ENCODE measurements around the gene FGGY.
"Not testable (repeated sequence)": the region's sequence is repeated elsewhere in the genome, so short reads cannot be mapped to it uniquely, and the experiment has no call there.

The FGGY gene

GRCh38 chr1:59521456-59521855, 224.6 kb downstream of the FGGY start:
- no peak for DNase-seq

- DNase-seq: peak; percentile 4
Observed at GRCh38 chr1:59522925-59523505, 226.1 kb downstream of the FGGY start.

GRCh38 chr1:59523745-59524450, 227.0 kb downstream of the FGGY start:
- DNase-seq: no peak

- no peak for DNase-seq
Observed at GRCh38 chr1:59526240-59526639, 229.3 kb downstream of the FGGY start.

DNA sequence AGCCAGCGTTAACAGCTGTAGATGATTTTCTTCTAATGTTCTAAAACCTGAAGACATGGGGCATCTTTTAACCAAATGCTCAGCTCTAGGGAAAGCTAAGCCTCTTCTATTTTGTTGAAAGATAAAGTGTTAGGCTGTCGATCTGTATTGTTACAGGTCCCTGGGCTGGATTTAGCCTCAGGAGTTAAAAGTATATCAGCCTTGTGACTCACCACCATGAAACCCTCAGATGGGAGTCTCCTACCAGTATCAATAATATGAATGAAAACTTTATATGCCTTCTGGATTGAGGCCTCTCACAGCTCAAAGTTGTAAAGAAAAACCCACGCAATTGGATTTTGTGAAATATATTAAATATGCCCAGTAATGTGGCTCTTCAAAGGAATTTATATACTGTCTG, 231.6 kb downstream of the FGGY start:
- DNase-seq: no peak

GRCh38 chr1:59528900-59529299, 232.0 kb downstream of the FGGY start:
- DNase-seq: no peak

DNA sequence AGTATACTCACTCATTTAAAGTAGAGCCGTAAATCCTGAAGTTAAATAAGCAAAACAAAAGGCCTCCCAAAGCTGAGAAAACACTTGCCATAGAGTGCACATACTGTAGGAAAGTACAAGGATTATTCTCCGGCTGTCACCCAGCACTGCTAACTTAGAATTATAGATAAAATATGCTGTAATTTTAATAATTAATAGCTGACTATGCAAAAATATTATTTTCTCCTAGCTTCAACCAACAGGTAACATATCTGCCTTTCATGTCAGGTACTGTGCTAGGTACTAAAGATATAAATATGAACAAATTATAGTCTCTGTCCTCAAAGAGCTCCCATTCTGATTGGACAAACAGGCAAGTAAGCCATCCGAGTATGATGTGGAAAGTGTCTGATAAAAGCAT, 233.2 kb downstream of the FGGY start:
- no peak for DNase-seq

DNA sequence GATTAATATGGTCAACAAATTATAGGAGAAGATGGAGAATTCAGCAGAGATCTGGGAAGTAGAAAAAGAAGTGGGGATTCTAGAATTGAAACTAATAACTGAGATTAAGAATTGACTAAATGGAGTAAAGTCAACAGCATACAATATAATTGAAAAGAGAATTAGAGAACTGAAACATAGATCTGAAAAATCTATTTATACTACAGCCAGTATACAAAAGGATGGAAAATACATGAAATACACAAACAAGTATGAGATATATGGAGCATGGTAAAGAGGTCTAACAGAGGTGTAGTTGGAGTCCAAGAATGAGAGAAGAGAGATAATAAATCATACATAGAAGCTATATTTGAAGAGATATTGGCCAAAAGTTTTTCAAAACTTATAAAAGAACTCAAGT, 235.2 kb downstream of the FGGY start:
- no peak for DNase-seq

- not testable (repeated sequence) for DNase-seq
Observed at GRCh38 chr1:59538476-59538875, 241.6 kb downstream of the FGGY start.

DNA sequence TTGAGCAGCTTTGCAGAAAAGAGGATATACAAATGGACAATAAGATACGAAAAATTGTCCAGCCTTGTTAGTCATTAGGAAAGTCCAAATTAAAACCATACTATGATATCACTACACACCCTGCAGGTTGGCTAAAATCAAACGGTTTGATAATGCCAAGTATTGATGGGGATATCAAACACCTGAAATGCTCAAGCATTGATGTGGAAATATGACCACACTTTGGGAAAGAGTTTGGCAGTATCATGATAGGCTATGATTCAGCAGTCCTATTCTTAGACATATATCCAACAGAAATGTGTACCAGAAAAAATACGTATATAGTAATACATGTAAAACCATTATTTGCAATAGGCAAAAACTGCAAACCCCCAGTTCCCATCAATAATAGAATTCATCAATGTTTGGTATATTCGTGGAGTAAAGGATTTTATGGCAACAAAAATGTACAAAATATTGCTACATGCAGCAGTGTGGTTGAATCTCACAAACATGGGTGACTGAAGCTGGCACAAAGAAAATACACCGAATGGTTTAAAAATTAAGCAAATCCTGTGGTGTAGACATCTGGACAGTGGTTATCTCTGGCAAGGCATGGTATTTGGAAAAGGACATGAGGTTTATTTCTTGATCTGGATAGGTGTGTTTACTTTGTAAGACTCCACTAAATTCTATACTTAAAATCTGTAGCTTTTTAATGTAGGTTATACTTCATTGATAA, 243.2 kb downstream of the FGGY start:
- DNase-seq: no peak

- no peak for DNase-seq
Observed at GRCh38 chr1:59541161-59541560, 244.3 kb downstream of the FGGY start.

DNA sequence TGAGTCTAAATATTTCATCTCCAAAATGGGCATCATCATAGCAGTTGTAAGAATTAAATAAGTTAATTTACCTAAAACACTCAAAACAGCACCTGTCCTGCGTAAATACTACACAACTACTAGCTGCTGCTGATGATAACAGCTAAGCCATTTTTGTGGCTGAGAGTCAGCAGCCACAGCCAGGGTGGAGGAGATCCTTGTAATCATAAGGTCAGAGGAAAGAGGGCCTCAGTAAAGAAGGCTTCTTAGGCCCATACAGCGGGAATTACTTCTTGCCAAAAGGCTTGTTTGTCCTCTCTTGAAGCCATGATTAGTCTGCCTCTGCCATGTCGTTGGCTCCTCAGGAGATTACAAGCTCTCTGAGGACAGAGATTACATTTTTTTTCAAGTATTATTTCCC, 245.0 kb downstream of the FGGY start:
- DNase-seq: no peak

- no peak for DNase-seq
Observed at GRCh38 chr1:59543211-59543668, 246.3 kb downstream of the FGGY start.

GRCh38 chr1:59544615-59545293, 247.9 kb downstream of the FGGY start:
- no peak for DNase-seq

DNA sequence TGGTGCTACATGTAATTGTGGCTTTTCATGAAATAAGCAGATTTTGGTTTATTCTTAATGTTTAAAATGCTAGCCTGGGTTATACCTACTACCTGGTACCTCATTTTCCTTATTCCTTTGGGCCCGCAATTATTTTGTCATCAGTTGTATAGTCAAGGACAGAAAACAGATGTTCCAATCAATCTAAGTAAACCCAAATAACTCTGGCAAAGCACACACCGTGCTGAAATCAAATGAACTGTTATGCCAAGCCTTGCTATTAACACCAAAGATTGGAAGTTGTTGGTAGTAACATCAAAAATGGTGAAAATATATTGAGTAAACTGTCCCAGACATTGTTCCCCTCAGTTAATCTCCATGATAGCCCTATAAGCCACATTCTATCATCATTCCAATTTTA, 248.9 kb downstream of the FGGY start:
- DNase-seq: no peak

DNA sequence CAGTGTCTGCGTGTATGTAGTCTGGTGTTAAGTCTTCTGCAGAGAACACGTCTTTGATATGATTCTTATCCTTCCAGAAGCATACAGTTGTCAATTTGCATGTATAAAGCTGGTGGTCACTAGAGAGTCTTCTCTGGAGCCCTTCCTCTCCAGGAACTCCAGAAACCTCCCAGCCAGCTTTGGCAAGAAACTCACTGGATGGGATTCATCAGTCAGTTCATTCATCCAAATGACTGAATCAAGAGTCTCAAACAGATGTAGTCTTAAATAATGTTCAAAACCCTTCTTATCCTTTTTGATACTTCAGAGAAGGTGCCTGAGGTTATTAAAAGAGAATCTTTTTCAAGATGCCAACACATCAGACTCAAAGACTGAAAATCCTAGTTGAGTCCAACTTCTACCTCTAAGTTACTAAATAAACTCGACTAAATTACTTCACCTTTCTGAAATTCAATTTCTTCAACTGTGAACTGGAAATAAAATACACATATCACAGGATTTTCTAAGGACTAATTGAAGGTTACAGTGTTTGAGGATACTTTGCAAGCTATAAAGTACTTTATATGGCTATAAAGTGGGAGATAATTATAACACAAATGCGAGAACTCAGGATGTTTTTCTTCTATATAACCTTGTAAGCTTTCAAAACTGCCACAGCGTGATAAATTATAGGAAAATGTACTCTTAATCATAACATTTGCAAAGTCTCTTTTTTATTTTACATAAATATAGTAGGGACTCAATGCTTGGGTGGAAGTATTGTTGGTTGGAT, 252.4 kb downstream of the FGGY start:
- DNase-seq: no peak

GRCh38 chr1:59549903-59550302, 253.0 kb downstream of the FGGY start:
- DNase-seq: no peak

- DNase-seq: no peak
Observed at GRCh38 chr1:59552007-59552406, 255.1 kb downstream of the FGGY start.

DNA sequence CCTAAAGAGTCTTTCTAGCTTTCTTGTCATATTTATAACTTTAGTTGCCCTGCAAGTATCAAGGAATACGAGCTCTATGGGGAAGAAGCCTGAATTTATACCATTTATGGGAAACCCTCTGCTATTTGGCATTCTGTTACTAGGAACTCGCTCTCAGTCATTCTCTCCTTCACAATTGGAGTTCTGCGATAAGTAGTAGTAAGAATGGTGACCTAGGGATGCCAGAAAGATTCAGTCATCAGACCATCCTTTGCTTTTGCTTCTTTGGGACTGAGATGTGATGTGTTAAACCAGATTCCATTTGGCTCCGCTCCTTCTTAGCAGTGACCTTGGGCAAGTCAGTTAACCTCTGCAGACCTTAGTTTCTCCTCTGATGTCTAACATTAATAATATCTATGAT, 256.5 kb downstream of the FGGY start:
- no peak for DNase-seq

GRCh38 chr1:59554011-59554663, 257.2 kb downstream of the FGGY start:
- no peak for DNase-seq

DNA sequence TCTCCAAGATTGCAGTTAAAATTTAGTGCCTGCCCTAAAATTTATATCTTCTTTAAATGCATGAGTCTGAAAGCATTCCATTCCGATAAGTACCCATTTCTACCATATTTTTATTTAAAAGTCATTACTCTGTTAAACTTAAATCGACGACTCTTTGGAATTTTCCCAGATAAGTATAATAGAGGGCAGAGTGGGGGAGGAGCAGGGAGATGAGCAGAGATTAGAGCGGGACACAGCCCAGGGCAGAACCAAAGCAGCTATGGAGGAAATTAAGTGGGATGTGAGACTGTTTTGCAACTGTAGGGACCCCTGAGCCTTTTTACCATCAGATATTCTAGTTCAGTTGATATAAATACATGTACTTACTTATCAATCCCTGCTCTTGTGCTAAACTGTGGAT, 257.9 kb downstream of the FGGY start:
- DNase-seq: no peak

GRCh38 chr1:59556398-59556797, 259.5 kb downstream of the FGGY start:
- DNase-seq: no peak

Data from NCI-H526 treated with DMSO at 0.1 percent for 48 hours (cell line).